Nephron progenitor cell (in vitro differentiated cells): ENCODE data around the gene ADORA3.

ENCODE experiments used
- DNase-seq: peaks from one replicate; pipeline ENCODE4 v3.0.0; 2021
- H3K27ac Mint-ChIP-seq: 2 replicates; pipeline ENCODE4 v1.8.0; 2021; ENCODE audit warnings: mild to moderate bottlenecking, moderate library complexity, mixed read lengths
- H3K27me3 Mint-ChIP-seq: 2 replicates; pipeline ENCODE4 v1.8.0; 2021; ENCODE audit warnings: mild to moderate bottlenecking, low read depth, mixed read lengths; ENCODE audit not compliant: poor library complexity
- H3K36me3 Mint-ChIP-seq: 2 replicates; pipeline ENCODE4 v1.8.0; 2021; ENCODE audit warnings: low read depth, mixed read lengths
- H3K4me1 Mint-ChIP-seq: 2 replicates; pipeline ENCODE4 v1.8.0; 2021; ENCODE audit warnings: mixed read lengths
- H3K4me3 Mint-ChIP-seq: 2 replicates; pipeline ENCODE4 v1.8.0; 2021; ENCODE audit warnings: mild to moderate bottlenecking, moderate library complexity, mixed read lengths
- H3K9me3 Mint-ChIP-seq: 2 replicates; pipeline ENCODE4 v1.8.0; 2021; ENCODE audit warnings: mild to moderate bottlenecking, moderate library complexity, mixed read lengths
- CTCF ChIP-seq: fragments of 200-600 bp; sonication (generic); IDR thresholded peaks from 2 replicates; pipeline ENCODE4 v1.5.0; 2021; ENCODE audit warnings: antibody characterized with exemption

Gene ADORA3

GRCh38 chr1:111454859-111455641 lies 48.4 kb downstream of the ADORA3 start:
- H3K36me3 Mint-ChIP-seq: peaks cover 65% of the 10 kb centered on the region
- H3K4me3 Mint-ChIP-seq: no peak overlapping the region
- peaks cover 20% of the 10 kb centered on the region for H3K4me1 Mint-ChIP-seq
- peak overlapping the region; percentile 57 for H3K27ac Mint-ChIP-seq
- no peak for TF ChIP-seq CTCF
- H3K27me3 Mint-ChIP-seq: no peaks in the 10 kb centered on the region
- no peaks in the 10 kb centered on the region for H3K9me3 Mint-ChIP-seq
- no peak for DNase-seq

- no peak for DNase-seq
- Mint-ChIP-seq H3K4me3 (no peak overlapping the region), H3K9me3 (no peaks in the 10 kb centered on the region), H3K4me1 (peaks cover 22% of the 10 kb centered on the region), H3K27me3 (no peaks in the 10 kb centered on the region), H3K27ac (no peak overlapping the region), H3K36me3 (peaks cover 57% of the 10 kb centered on the region)
- TF ChIP-seq CTCF: no peak
Observed at GRCh38 chr1:111453706-111454105, 49.7 kb downstream of the ADORA3 start.

- peaks cover 48% of the 10 kb centered on the region for H3K36me3 Mint-ChIP-seq
- no peak for DNase-seq
- no peaks in the 10 kb centered on the region for H3K27me3 Mint-ChIP-seq
- H3K4me1 Mint-ChIP-seq: peaks cover 31% of the 10 kb centered on the region
- TF ChIP-seq CTCF: no peak
- H3K27ac Mint-ChIP-seq: no peak overlapping the region
- no peak overlapping the region for H3K4me3 Mint-ChIP-seq
- no peaks in the 10 kb centered on the region for H3K9me3 Mint-ChIP-seq
Observed at GRCh38 chr1:111452581-111452980, 50.9 kb downstream of the ADORA3 start.

- Mint-ChIP-seq H3K4me3 (peak overlapping the region; percentile 100), H3K27ac (peak overlapping the region; percentile 99), H3K4me1 (peaks cover 47% of the 10 kb centered on the region), H3K27me3 (no peaks in the 10 kb centered on the region), H3K36me3 (peaks cover 39% of the 10 kb centered on the region), H3K9me3 (no peaks in the 10 kb centered on the region)
- no peak for TF ChIP-seq CTCF
- no peak for DNase-seq
Observed at GRCh38 chr1:111450185-111450584, 53.2 kb downstream of the ADORA3 start.

GRCh38 chr1:111449703-111450017 lies 53.8 kb downstream of the ADORA3 start:
- Mint-ChIP-seq H3K4me1 (peaks cover 47% of the 10 kb centered on the region), H3K36me3 (peaks cover 34% of the 10 kb centered on the region), H3K9me3 (no peaks in the 10 kb centered on the region), H3K27me3 (no peaks in the 10 kb centered on the region), H3K27ac (peak overlapping the region; percentile 99), H3K4me3 (peak overlapping the region; percentile 100)
- DNase-seq: no peak
- TF ChIP-seq CTCF: no peak
